Activated CD4-positive, alpha-beta T cell treated with anti-CD3 and anti-CD28 coated beads, Interleukin-2, amount 50 U/mL, for 48 hours (primary cell): ENCODE measurements around the gene ASIC3.
A peak's percentile ranks its signal among the peaks of the same experiment; 100 is the strongest.
"Not testable (repeated sequence)": the region's sequence is repeated elsewhere in the genome, so short reads cannot be mapped to it uniquely, and the experiment has no call there.

Experiments used
- DNase-seq, 2 experiments: peaks; one replicate each; pipeline ENCODE4 v3.0.0-alpha.2; 2020

Gene ASIC3

GRCh38 chr7:151047976-151048815, at the start of gene ASIC3:
Gene ASIC3 (plus strand): TSS chr7:151048531. CDS start chr7:151048886, 355 bp downstream.
- DNase-seq = no peak

GRCh38 chr7:150999001-150999400, 49.3 kb upstream of the ASIC3 start:
- no peak for DNase-seq

GRCh38 chr7:150999497-151000230, 48.7 kb upstream of the ASIC3 start:
- no peak for DNase-seq

- DNase-seq = no peak
These were observed 47.3 kb upstream of the ASIC3 start for GRCh38 chr7:151000897-151001495.

- DNase-seq = no peak
These were observed 46.8 kb upstream of the ASIC3 start for GRCh38 chr7:151001546-151001945.

- no peak for DNase-seq
These were observed 44.8 kb upstream of the ASIC3 start for GRCh38 chr7:151003572-151003971.

GRCh38 chr7:151005566-151005965, 42.8 kb upstream of the ASIC3 start:
- no peak for DNase-seq

GRCh38 chr7:151006590-151007300, 41.6 kb upstream of the ASIC3 start:
- DNase-seq = no peak

GRCh38 chr7:151007469-151007898, 40.8 kb upstream of the ASIC3 start:
- DNase-seq = no peak

GRCh38 chr7:151008143-151008510, 40.2 kb upstream of the ASIC3 start:
- no peak for DNase-seq

- peak; percentile 86 to 89 for DNase-seq
These were observed 39.6 kb upstream of the ASIC3 start for GRCh38 chr7:151008511-151009323.

GRCh38 chr7:151009327-151010036, 38.8 kb upstream of the ASIC3 start:
- no peak for DNase-seq

- DNase-seq = no peak
These were observed 38.4 kb upstream of the ASIC3 start for GRCh38 chr7:151010037-151010306.

GRCh38 chr7:151010307-151011096, 37.8 kb upstream of the ASIC3 start:
- peak; percentile 57 to 64 for DNase-seq

GRCh38 chr7:151011097-151011409, 37.3 kb upstream of the ASIC3 start:
- no peak for DNase-seq

- DNase-seq = not testable (repeated sequence)
These were observed 36.7 kb upstream of the ASIC3 start for GRCh38 chr7:151011616-151012015.

GRCh38 chr7:151012031-151012692, 36.2 kb upstream of the ASIC3 start:
- DNase-seq = no peak

GRCh38 chr7:151012911-151013347, 35.4 kb upstream of the ASIC3 start:
- DNase-seq = no peak

- DNase-seq = no peak
These were observed 35.0 kb upstream of the ASIC3 start for GRCh38 chr7:151013356-151013732.

GRCh38 chr7:151013733-151014497, 34.4 kb upstream of the ASIC3 start:
- peak; percentile 84 to 88 for DNase-seq
